SJSA1 (cell line): ENCODE data around the gene ZNF419. TPM values are rescaled to one million over a fixed set of nuclear protein-coding genes. Genes with fewer than 3 reads are reported as not detected.
"Not testable (repeated sequence)": the region's sequence is repeated elsewhere in the genome, so short reads cannot be mapped to it uniquely, and the experiment has no call there.

Experiments used
- DNase-seq, 2 experiments: peaks; one replicate each; pipeline ENCODE4 v3.0.0-alpha.2; 2015 to 2020; ENCODE audit warnings: low spot score in 2 of 2, low read depth in 1 of 2
- H3K27ac ChIP-seq: fragments of 250-450 bp; sonication (Bioruptor Pico); 2 replicates; pipeline ENCODE4 v1.5.1; 2020; ENCODE audit warnings: mild to moderate bottlenecking, moderate library complexity
- H3K27me3 ChIP-seq: fragments of 250-450 bp; sonication (Bioruptor Pico); replicated peaks from 2 replicates; pipeline ENCODE4 v1.5.1; 2020; ENCODE audit warnings: mild to moderate bottlenecking, moderate library complexity
- H3K36me3 ChIP-seq: fragments of 250-450 bp; sonication (Bioruptor Pico); 2 replicates; pipeline ENCODE4 v1.5.1; 2020; ENCODE audit warnings: mild to moderate bottlenecking
- H3K4me1 ChIP-seq: fragments of 250-450 bp; sonication (Bioruptor Pico); replicated peaks from 2 replicates; pipeline ENCODE4 v1.6.1; 2021; ENCODE audit warnings: mild to moderate bottlenecking
- H3K4me3 ChIP-seq: fragments of 250-450 bp; sonication (Bioruptor Pico); 2 replicates; pipeline ENCODE4 v1.5.1; 2020; ENCODE audit warnings: mild to moderate bottlenecking
- H3K9me3 ChIP-seq: fragments of 250-450 bp; sonication (Bioruptor Pico); replicated peaks from 2 replicates; pipeline ENCODE4 v1.5.1; 2020; ENCODE audit warnings: mild to moderate bottlenecking
- total RNA-seq: library from RNA; depleted of rRNA; stranded (reverse); fragments of >200 nt; shearing (Covaris generic); gene quantifications from 2 replicates; pipeline ENCODE4 v1.2.3, GENCODE V29; 2014; rRNA removed

ZNF419 gene
- total RNA-seq, 1 experiment from 2014 or later, result 9.9 TPM

DNA sequence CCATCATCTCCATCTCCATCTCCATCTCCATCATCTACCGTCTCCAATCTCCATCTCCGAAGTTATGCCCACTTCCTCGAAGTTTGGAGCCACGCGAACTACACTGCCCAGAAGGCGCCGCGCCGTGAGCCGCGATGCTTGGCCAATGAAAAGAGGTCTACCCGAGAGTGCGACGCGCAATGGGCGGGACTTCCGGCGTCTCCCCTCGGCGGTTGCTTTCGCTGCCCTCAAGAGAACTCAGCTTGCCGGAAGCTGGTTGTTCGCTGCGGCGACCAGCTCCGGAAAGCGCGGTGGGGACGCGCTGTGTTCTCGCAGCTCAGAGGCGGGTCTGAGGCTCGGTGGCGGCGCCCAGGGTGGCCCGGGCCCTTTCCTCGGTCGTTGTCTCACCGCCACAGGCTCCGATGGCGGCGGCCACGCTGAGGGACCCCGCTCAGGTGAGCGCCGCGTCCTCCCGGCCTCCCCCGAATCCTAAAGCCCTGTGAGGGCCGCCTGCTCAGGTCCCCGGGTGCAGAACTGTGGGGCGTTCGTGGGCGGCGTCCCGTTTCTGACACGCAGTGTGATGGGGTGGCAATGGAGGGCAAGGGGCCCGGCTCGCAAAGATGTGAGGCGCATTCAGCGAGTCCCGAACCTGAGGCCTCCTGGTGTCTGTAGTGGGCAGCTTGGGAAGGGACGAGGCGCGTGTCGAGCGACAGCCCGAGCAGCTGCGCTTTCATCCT is 12.3 kb downstream of the ZNF419 start, which contains the start of gene ZNF773:
Gene ZNF773 (plus strand): TSS at position 259 of the 716 bp plus-strand sequence. CDS start 143 bp downstream, at position 402.
- peaks cover 16% of the 10 kb centered on the region for H3K9me3 ChIP-seq
- DNase-seq, result peak; percentile 81 to 95
- peak within 1 kb of the TSS; percentile 75 for H3K4me3 ChIP-seq
- not testable (repeated sequence) for H3K4me1 ChIP-seq, H3K27me3 ChIP-seq
- H3K27ac ChIP-seq, result peak within 1 kb of the TSS; percentile 65
- peaks cover 30% of the 10 kb centered on the region for H3K36me3 ChIP-seq

DNA sequence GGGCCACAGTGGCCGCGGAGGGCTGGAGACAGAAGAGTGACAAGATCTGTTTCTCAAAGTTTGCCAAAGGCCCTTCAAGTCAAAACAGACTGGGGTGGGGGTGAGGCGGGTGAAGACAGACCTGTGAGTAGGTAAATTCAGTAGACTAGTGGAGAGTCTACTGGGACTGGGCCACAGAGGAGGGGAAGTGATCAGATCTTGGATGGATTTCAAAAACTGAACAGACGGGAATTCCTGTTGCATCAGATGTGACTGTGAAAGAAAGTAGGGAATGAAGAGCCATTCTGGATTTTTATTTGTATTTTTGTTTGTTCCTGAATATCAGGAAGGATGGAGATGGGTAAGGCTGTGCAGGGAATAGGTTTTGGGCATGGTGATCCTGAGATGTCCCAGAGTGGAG is 12.8 kb downstream of the ZNF419 start:
- Histone ChIP-seq H3K4me3 (peak overlapping the region; percentile 11; the same call in 1 of the 2 replicates), H3K9me3 (peaks cover 16% of the 10 kb centered on the region), H3K36me3 (peaks cover 30% of the 10 kb centered on the region)
- DNase-seq, H3K27me3 ChIP-seq, H3K4me1 ChIP-seq, H3K27ac ChIP-seq: not testable (repeated sequence)

DNA sequence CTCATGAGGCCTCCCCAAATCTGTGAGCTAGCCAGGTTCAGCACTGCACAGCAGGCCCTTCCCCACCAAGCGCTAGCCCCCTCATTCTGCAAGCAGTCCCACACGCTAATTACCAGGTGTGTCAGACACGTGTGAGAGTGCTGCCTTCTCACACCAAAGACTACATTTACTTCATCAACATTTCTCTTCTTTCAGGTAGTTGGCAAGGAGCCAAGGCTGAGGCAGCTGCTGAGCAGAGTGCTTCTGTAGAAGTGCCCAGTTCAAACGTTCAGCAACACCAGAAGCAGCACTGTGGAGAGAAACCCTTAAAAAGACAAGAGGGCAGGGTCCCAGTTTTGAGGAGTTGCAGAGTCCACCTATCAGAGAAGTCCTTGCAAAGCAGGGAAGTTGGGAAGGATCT is 18.6 kb downstream of the ZNF419 start:
- no peak overlapping the region for H3K4me3 ChIP-seq
- H3K27me3 ChIP-seq, result no peaks in the 10 kb centered on the region
- no peak for DNase-seq
- peaks cover 10% of the 10 kb centered on the region for H3K9me3 ChIP-seq
- H3K4me1 ChIP-seq, result no peaks in the 10 kb centered on the region
- peaks cover 54% of the 10 kb centered on the region for H3K36me3 ChIP-seq
- H3K27ac ChIP-seq, result no peak overlapping the region

DNA sequence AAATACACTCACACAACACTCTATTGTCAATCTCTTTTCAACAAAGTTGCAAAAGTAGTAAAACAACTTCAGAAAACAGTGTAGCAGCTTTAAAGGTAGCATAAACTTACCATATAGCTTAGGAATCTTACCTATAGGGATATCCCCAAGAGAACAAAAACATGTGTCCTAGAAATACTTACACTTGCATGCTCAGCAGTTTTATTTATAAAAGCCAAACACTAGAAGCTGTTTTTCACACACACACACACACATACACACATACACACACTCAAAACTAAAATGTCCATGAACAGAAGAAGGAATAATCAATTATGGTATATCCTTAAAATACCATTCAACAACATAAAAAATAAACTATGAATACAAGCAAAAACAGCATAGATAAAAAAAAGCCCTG is 23.9 kb downstream of the ZNF419 start:
- Histone ChIP-seq H3K4me3 (no peak overlapping the region), H3K27ac (no peak overlapping the region), H3K9me3 (peaks cover 23% of the 10 kb centered on the region), H3K27me3 (no peaks in the 10 kb centered on the region), H3K4me1 (no peaks in the 10 kb centered on the region), H3K36me3 (peaks cover 19% of the 10 kb centered on the region)
- DNase-seq, result no peak

DNA sequence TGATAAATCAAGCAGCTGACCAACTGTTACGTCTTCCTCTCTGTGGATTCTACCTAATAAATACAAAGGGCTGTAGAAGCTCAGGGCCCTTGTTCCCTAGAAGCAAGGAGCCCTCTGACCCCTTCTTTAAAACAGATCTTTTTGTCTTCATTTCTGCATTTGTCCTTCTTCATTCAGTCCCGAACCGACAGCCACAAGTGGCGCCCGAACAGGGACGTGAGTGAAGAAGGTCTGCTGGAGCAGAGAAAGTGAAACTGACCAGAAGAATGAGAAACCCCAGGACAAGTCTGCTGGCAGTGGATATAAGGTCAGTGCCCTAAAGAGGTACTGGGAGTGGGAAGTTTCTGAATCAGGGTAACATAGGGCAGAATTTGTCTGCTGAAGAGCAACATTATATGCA is 25.3 kb downstream of the ZNF419 start:
- H3K36me3 ChIP-seq, result peaks cover 8% of the 10 kb centered on the region
- no peaks in the 10 kb centered on the region for H3K27me3 ChIP-seq
- no peaks in the 10 kb centered on the region for H3K4me1 ChIP-seq
- no peak for DNase-seq
- peaks cover 23% of the 10 kb centered on the region for H3K9me3 ChIP-seq
- H3K4me3 ChIP-seq, result no peak overlapping the region
- no peak overlapping the region for H3K27ac ChIP-seq

DNA sequence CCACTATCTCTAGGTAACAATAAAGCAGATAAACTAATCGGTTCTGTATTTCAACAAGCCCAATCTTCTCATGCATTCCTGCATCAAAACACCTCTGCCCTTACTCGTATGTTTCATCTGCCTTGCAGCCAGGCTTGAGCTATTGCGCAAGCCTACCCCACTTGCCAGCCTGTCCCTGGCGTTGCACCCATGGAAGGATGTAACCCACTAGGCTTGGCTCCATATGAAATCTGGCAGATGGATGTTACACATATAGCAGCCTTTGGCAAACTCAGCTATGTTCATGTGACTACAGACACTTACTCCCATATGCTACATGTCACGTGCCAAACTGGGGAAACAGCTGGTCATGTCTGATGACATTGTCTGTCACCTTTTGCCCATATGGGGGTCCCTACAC is 27.7 kb downstream of the ZNF419 start:
- H3K27ac ChIP-seq, result no peak overlapping the region
- H3K9me3 ChIP-seq, result peaks cover 23% of the 10 kb centered on the region
- H3K4me1 ChIP-seq, result no peaks in the 10 kb centered on the region
- H3K36me3 ChIP-seq, result peaks cover 5% of the 10 kb centered on the region; the same call in 1 of the 2 replicates
- DNase-seq, result no peak
- no peaks in the 10 kb centered on the region for H3K27me3 ChIP-seq
- H3K4me3 ChIP-seq, result no peak overlapping the region

DNA sequence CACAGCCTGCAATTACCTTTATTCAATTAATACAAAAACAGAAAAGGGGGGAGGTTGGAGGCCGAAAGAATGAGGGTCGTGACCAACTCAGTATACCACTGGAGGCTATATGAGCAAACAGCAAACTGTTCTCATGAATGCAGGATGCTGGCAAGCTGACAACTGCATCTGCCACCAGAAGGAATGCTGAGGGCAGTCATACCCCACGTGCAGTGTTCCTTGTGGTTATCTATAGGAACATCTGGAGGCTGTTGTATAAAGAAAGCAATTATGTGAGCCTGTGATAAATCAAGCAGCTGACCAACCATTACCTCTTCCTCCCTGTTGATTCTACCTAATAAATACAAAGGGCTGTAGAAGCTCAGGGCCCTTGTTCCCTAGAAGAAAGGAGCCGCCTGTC is 30.5 kb downstream of the ZNF419 start:
- not testable (repeated sequence) for H3K36me3 ChIP-seq, H3K27ac ChIP-seq, DNase-seq, H3K27me3 ChIP-seq, H3K4me3 ChIP-seq, H3K4me1 ChIP-seq
- peaks cover 14% of the 10 kb centered on the region for H3K9me3 ChIP-seq

DNA sequence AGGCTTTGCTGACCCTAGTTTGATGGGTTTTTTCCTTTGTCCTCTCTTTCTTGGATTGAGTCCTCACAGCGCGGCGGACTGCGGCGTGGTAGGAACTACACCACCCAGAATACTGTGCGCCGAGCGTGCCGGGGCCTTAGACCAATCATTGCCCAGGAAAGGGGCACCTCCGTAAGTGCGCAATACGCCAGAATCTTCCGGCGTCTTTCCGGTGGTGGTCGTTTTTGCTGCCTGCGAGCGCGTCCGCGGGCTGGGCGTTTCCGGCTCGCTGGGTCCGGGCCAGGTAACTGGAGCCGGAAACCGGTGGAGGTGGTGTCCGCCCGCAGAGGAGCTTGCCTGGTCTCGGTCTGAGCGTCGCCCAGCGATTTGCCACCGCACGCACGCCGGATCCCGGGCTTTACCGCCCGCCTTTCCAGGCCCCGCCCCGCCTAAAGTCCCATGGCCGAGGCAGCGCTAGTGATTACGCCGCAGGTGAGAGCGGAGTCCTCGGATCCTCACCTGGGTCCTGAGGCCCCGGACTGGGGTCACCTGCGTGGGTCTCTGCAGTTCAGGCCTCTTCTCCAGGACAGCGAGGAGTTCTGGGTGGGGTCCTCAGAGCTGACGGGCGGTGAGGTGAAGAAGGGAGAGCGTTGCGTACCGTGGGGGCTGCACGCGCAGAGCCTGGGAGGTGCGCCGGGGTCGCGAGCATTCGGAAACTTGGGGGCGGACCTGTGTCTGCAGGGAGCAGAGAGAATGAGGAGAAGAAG is 39.8 kb downstream of the ZNF419 start, which contains the start of gene ZNF549:
Gene ZNF549 (plus strand): TSS at position 221 of the 746 bp plus-strand sequence. CDS start 218 bp downstream, at position 439.
- H3K4me3 ChIP-seq, result peak within 1 kb of the TSS; percentile 76
- no peaks in the 10 kb centered on the region for H3K27me3 ChIP-seq
- H3K27ac ChIP-seq, result peak within 1 kb of the TSS; percentile 39; the same call in 1 of the 2 replicates
- peaks cover 17% of the 10 kb centered on the region for H3K9me3 ChIP-seq
- H3K4me1 ChIP-seq, result peaks cover 10% of the 10 kb centered on the region
- peaks cover 27% of the 10 kb centered on the region for H3K36me3 ChIP-seq
- peak; percentile 80 to 87 for DNase-seq

DNA sequence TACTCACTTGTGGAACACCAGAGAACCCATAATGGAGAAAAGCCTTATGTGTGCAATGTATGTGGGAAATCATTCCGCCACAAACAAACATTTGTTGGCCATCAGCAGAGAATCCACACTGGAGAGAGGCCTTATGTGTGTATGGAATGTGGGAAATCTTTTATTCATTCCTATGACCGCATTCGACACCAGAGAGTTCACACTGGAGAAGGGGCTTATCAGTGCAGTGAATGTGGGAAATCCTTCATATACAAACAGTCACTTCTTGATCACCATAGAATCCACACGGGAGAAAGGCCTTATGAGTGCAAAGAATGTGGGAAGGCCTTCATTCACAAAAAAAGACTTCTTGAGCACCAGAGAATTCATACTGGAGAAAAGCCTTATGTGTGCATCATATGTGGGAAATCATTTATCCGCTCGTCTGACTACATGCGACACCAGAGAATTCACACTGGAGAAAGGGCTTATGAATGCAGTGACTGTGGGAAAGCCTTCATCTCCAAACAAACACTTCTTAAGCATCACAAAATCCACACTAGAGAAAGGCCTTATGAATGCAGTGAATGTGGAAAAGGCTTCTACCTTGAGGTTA is 50.5 kb downstream of the ZNF419 start:
- no peak overlapping the region for H3K4me3 ChIP-seq
- H3K36me3 ChIP-seq, result peaks cover 88% of the 10 kb centered on the region
- no peaks in the 10 kb centered on the region for H3K4me1 ChIP-seq
- no peaks in the 10 kb centered on the region for H3K27me3 ChIP-seq
- DNase-seq, result peak in 1 of 2 experiments; percentile 3
- no peak overlapping the region for H3K27ac ChIP-seq
- H3K9me3 ChIP-seq, result peaks cover 71% of the 10 kb centered on the region

Other genes starting within 250 kb of the ZNF419 start
- gene ZNF805, start 247.1 kb upstream of the ZNF419 start, total RNA-seq, result 16.9 and 17.6 TPM in 2 replicates
- gene ZNF460, start 207.3 kb upstream of the ZNF419 start, total RNA-seq, result 39.0 and 39.5 TPM in 2 replicates
- gene ZNF543, start 167.3 kb upstream of the ZNF419 start, total RNA-seq, result 6.0 and 11.0 TPM in 2 replicates
- gene ZNF304, start 136.5 kb upstream of the ZNF419 start, total RNA-seq, result 11.1 and 11.4 TPM in 2 replicates
- 13.4 and 20.8 TPM in 2 replicates for gene TRAPPC2B, start 124.2 kb upstream of the ZNF419 start, total RNA-seq
- gene ZNF547, start 124.2 kb upstream of the ZNF419 start, total RNA-seq, result 1.6 and 4.1 TPM in 2 replicates
- gene ZNF548, start 97.9 kb upstream of the ZNF419 start, total RNA-seq, result 16.4 and 31.8 TPM in 2 replicates
- gene ZNF17, start 76.6 kb upstream of the ZNF419 start, total RNA-seq, result 7.4 and 10.4 TPM in 2 replicates
- gene ZNF749, start 52.4 kb upstream of the ZNF419 start, total RNA-seq, result 6.1 and 8.2 TPM in 2 replicates
- 0.03 TPM in 1 of 2 replicates, not detected in the other for gene VN1R1, start 30.6 kb upstream of the ZNF419 start, total RNA-seq
- gene ZNF772, start 10.2 kb upstream of the ZNF419 start, total RNA-seq, result 4.1 and 7.5 TPM in 2 replicates
- 8.7 and 13.1 TPM in 2 replicates for gene ZNF773, start 12.2 kb downstream of the ZNF419 start, total RNA-seq
- gene ZNF549, start 39.6 kb downstream of the ZNF419 start, total RNA-seq, result 3.9 and 4.3 TPM in 2 replicates
- 6.6 and 6.8 TPM in 2 replicates for gene ZNF550, start 72.1 kb downstream of the ZNF419 start, total RNA-seq
- gene ZNF416, start 91.2 kb downstream of the ZNF419 start, total RNA-seq, result 3.6 and 6.1 TPM in 2 replicates
- 6.1 and 18.0 TPM in 2 replicates for gene ZIK1, start 96.4 kb downstream of the ZNF419 start, total RNA-seq
- gene ZNF530, start 112.1 kb downstream of the ZNF419 start, total RNA-seq, result 12.6 and 21.4 TPM in 2 replicates
- gene ZNF134, start 126.5 kb downstream of the ZNF419 start, total RNA-seq, result 25.0 and 26.3 TPM in 2 replicates
- 9.7 and 18.5 TPM in 2 replicates for gene ZNF211, start 145.4 kb downstream of the ZNF419 start, total RNA-seq
- gene ZSCAN4, start 181.2 kb downstream of the ZNF419 start, total RNA-seq, result not detected in 2 replicates
- 6.3 and 12.2 TPM in 2 replicates for gene ZNF551, start 194.2 kb downstream of the ZNF419 start, total RNA-seq
- 0.91 and 0.92 TPM in 2 replicates for gene ZNF154, start 221.5 kb downstream of the ZNF419 start, total RNA-seq
- 2.0 and 4.8 TPM in 2 replicates for gene ZNF671, start 239.9 kb downstream of the ZNF419 start, total RNA-seq